Testis (tissue), 2 donors: ENCODE measurements around the gene PUM1.

Experiments used
- POLR2A ChIP-seq: fragments of 450-650 bp; IDR thresholded peaks from one replicate; pipeline ENCODE4 v1.6.1; 2017; ENCODE audit warnings: antibody characterized with exemption, mild to moderate bottlenecking, moderate library complexity
- TF ChIP-seq, protein P1 (sequence below), 3 experiments: fragments of 450-650 bp in 2 of 3; fragments of 200-600 bp in 1 of 3; sonication (generic) in 1 of 3; IDR thresholded peaks; one replicate each; pipeline ENCODE4 v1.5.1; 2016 to 2019; ENCODE audit warnings: antibody characterized with exemption in 3 of 3, mild to moderate bottlenecking in 2 of 3, moderate library complexity in 1 of 3

DNA sequence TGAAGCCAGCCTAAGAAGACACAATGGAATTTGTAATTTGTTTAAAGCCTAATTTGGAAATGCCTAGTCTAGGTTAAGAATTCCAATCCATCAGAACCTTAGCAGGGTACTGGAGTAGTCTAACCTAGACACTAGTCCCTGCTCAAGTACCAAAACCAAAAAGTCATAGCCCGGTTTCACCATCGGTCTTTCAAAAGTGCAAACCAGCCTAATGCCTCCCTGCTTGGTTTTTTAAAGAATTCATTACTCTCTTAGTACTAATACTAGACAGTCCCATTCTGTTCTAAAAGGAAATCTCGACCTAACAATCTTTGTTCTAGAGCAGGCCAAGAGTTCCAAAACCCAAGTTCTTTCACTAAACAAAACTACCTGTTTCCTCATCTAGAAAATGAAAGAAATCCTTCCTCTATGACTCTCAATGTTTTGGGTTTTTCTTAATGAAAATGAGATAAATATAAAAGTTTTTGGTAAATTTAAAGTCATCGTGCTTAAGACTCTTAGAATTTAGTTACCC, 2.6 kb downstream of the PUM1 start:
- TF ChIP-seq, protein P1, sequence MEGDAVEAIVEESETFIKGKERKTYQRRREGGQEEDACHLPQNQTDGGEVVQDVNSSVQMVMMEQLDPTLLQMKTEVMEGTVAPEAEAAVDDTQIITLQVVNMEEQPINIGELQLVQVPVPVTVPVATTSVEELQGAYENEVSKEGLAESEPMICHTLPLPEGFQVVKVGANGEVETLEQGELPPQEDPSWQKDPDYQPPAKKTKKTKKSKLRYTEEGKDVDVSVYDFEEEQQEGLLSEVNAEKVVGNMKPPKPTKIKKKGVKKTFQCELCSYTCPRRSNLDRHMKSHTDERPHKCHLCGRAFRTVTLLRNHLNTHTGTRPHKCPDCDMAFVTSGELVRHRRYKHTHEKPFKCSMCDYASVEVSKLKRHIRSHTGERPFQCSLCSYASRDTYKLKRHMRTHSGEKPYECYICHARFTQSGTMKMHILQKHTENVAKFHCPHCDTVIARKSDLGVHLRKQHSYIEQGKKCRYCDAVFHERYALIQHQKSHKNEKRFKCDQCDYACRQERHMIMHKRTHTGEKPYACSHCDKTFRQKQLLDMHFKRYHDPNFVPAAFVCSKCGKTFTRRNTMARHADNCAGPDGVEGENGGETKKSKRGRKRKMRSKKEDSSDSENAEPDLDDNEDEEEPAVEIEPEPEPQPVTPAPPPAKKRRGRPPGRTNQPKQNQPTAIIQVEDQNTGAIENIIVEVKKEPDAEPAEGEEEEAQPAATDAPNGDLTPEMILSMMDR (IDR thresholded peaks at IDR 0.05): no peak
- no peak for TF ChIP-seq POLR2A
